Nephron progenitor cell (in vitro differentiated cells): ENCODE measurements around the gene FASTKD2.

ENCODE experiments used
- DNase-seq: peaks from one replicate; pipeline ENCODE4 v3.0.0; 2021
- H3K27ac Mint-ChIP-seq: 2 replicates; pipeline ENCODE4 v1.8.0; 2021; ENCODE audit warnings: mild to moderate bottlenecking, moderate library complexity, mixed read lengths
- H3K27me3 Mint-ChIP-seq: 2 replicates; pipeline ENCODE4 v1.8.0; 2021; ENCODE audit warnings: mild to moderate bottlenecking, low read depth, mixed read lengths; ENCODE audit not compliant: poor library complexity
- H3K36me3 Mint-ChIP-seq: 2 replicates; pipeline ENCODE4 v1.8.0; 2021; ENCODE audit warnings: low read depth, mixed read lengths
- H3K4me1 Mint-ChIP-seq: 2 replicates; pipeline ENCODE4 v1.8.0; 2021; ENCODE audit warnings: mixed read lengths
- H3K4me3 Mint-ChIP-seq: 2 replicates; pipeline ENCODE4 v1.8.0; 2021; ENCODE audit warnings: mild to moderate bottlenecking, moderate library complexity, mixed read lengths
- H3K9me3 Mint-ChIP-seq: 2 replicates; pipeline ENCODE4 v1.8.0; 2021; ENCODE audit warnings: mild to moderate bottlenecking, moderate library complexity, mixed read lengths
- TF ChIP-seq, protein P1 (sequence below): fragments of 200-600 bp; sonication (generic); IDR thresholded peaks from 2 replicates; pipeline ENCODE4 v1.5.0; 2021; ENCODE audit warnings: antibody characterized with exemption

FASTKD2 gene

DNA sequence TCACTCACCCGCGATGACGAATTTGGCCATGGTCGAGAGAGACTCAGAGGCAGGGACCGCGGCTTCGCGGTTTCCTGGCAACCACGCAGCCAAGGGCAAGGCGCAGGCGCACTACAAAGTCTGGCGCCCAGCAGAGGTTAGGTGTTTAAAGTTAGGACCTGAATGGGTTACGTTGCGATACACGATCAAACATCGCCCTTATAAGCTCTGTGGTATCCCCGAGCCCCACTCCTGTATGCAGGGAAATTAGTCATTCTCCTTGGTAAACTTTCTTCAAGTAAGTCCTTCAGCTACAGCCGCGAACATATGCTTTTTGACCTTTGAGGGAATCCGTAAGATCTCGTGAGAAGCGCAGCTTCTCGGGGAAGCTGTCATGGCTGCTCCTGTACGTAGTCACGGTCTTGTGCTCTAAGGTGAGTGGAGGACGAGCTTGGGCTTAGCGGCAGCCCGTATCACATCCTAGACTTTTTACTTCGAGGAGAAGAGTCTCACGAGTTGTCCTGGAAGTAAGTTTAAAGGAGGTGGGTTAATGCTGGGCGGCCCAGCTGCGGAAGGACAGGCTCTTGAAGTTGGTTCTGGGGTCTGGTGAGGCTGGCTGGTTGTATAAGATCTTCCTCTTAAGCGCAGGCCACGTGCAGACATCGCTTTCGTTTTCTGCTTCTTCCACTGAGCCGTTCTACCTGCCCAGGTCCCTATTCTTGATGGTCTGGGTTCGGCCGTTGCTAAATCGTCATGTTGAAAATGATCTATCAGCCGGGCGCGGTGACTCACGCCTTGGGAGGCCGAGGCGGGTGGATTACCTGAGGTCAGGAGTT, at the start of gene FASTKD2, which contains the start of gene MDH1B:
TSS of gene FASTKD2 (plus strand) at position 365 of the 815 bp plus-strand sequence. CDS start 1,088 bp downstream, outside the sequence.
TSS of gene MDH1B (minus strand) at position 87 of the 815 bp plus-strand sequence. CDS start at position 30, 57 bp downstream.
- TF ChIP-seq, protein P1, sequence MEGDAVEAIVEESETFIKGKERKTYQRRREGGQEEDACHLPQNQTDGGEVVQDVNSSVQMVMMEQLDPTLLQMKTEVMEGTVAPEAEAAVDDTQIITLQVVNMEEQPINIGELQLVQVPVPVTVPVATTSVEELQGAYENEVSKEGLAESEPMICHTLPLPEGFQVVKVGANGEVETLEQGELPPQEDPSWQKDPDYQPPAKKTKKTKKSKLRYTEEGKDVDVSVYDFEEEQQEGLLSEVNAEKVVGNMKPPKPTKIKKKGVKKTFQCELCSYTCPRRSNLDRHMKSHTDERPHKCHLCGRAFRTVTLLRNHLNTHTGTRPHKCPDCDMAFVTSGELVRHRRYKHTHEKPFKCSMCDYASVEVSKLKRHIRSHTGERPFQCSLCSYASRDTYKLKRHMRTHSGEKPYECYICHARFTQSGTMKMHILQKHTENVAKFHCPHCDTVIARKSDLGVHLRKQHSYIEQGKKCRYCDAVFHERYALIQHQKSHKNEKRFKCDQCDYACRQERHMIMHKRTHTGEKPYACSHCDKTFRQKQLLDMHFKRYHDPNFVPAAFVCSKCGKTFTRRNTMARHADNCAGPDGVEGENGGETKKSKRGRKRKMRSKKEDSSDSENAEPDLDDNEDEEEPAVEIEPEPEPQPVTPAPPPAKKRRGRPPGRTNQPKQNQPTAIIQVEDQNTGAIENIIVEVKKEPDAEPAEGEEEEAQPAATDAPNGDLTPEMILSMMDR: no peak
- Mint-ChIP-seq H3K27me3 (peaks cover 5% of the 10 kb centered on the region), H3K4me1 (peaks cover 20% of the 10 kb centered on the region), H3K36me3 (peaks cover 32% of the 10 kb centered on the region), H3K4me3 (peak within 1 kb of the TSS; percentile 97), H3K27ac (peak within 1 kb of the TSS; percentile 98), H3K9me3 (no peaks in the 10 kb centered on the region)
- DNase-seq: peak; percentile 81

DNA sequence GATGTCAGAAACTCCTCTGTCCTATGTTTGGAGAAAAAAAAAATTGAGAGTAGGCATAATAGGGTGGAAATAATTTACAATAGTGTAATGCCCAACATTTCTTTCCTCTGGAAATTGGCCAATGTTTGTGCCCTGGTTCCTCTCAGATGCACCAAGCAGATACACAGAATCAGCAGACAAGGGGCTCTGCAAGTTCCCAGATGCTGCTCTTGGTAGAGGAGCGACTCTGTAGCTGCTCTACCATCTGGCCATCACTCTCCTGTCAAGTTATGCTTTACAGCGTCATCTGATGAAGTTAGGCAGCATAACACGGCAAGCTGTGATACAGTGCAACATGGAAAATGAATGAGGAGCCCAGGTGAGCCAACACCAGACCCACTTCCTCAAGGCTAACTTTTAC, 48.8 kb upstream of the FASTKD2 start:
- Mint-ChIP-seq H3K27me3 (peaks cover 6% of the 10 kb centered on the region), H3K36me3 (no peaks in the 10 kb centered on the region), H3K9me3 (peaks cover 4% of the 10 kb centered on the region), H3K27ac (no peak overlapping the region), H3K4me3 (no peak overlapping the region), H3K4me1 (no peaks in the 10 kb centered on the region)
- TF ChIP-seq, protein P1: no peak
- no peak for DNase-seq

DNA sequence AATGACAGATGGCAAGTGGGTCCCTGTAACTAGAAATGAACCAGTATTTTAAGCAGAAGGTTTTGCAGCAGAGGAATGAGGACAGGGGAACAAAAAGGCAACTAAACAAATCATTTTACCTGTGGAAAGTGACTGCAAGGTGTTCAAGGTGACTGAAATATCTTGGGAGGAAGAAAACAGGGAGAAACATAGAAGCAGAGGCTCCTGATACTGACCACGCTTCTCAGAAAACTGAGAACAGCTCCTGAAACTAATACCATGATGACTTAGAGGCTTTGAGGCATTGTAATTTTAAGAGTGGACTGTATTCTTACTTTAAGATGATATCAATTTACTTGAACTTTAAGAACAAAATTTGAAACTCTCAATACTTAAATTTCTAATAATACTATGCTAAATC, 47.1 kb upstream of the FASTKD2 start, which contains the start of gene DYTN:
TSS of gene DYTN (minus strand) at position 101 of the 400 bp plus-strand sequence. CDS start 117 bp downstream, outside the sequence.
- H3K36me3 Mint-ChIP-seq: no peaks in the 10 kb centered on the region
- no peak within 1 kb of the TSS for H3K4me3 Mint-ChIP-seq
- peaks cover 6% of the 10 kb centered on the region for H3K27me3 Mint-ChIP-seq
- no peak for DNase-seq
- H3K4me1 Mint-ChIP-seq: no peaks in the 10 kb centered on the region
- H3K27ac Mint-ChIP-seq: no peak within 1 kb of the TSS
- peaks cover 9% of the 10 kb centered on the region for H3K9me3 Mint-ChIP-seq
- TF ChIP-seq, protein P1: no peak

DNA sequence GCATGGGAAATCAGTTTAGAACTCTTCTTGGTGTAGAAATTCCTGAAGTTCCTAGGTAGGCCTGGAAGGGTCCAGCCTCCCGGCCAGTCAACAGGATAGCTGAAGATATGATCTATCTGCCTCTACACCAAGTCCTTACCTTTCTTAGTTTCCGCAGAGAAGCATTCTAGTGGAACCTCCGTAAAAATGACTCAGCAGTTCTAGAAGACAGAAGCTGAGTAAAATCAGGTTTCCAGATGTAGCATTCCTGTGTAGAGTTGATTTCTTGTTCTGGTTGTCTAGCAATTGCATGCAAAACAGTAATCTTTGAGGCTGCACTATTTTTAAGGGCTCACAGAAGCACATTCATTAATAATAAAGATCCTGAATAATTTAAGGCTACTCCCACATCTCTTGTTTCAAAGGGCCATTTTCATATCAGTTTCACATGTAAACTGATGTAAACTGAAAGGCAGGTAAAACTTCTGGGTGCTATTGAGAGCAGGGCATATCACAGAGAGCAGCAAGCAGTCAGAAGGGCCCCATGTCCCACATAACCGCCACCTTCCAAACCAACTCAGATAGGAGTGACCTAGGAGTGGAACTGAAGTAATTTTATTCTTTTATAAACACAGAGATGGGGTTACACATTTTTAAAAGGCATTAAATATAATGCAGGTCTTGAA, 44.0 kb upstream of the FASTKD2 start:
- Mint-ChIP-seq H3K36me3 (no peaks in the 10 kb centered on the region), H3K4me1 (no peaks in the 10 kb centered on the region), H3K27ac (no peak overlapping the region), H3K4me3 (no peak overlapping the region), H3K9me3 (peaks cover 9% of the 10 kb centered on the region), H3K27me3 (no peaks in the 10 kb centered on the region)
- TF ChIP-seq, protein P1: no peak
- no peak for DNase-seq

DNA sequence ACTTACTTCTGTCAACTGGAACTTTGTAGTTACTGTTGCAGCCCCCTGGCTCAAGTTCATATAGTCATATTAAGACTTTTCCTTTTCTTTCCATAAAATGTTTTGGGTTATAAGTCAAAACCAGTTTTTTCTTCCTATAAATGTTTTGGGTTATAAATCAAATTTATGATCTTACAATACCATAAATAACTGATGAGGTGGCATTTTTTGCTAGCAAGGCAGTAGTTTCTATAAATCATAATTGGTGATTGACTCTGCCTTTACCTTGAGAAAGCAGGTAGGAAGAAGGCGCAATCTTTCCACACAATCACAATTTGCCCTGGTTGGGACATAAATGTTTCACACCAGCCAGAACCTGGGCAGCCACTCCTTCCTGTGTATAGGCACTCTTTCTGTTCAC, 42.1 kb upstream of the FASTKD2 start:
- Mint-ChIP-seq H3K4me3 (no peak overlapping the region), H3K9me3 (peaks cover 9% of the 10 kb centered on the region), H3K27ac (no peak overlapping the region), H3K4me1 (no peaks in the 10 kb centered on the region), H3K27me3 (peaks cover 6% of the 10 kb centered on the region), H3K36me3 (no peaks in the 10 kb centered on the region)
- no peak for DNase-seq
- TF ChIP-seq, protein P1: no peak
